ENCODE data around the gene SLC35G6. TPM values are rescaled to one million over a fixed set of nuclear protein-coding genes. Genes with fewer than 3 reads are reported as not detected.

SLC35G6 gene
- total RNA-seq, 2 experiments from 2014 or later = not detected

GRCh38 chr17:7528842-7529241, 47.6 kb downstream of the SLC35G6 start:
- DNase-seq (no peak), ATAC-seq (no peak)
- CTCF ChIA-PET = interaction anchor here (0.6 to 3.1 kb wide), 3 partner anchors 21 to 61 kb away, joined by 3 to 9 read pairs (median 3); no protein-coding TSS in a partner anchor
- Mint-ChIP-seq H3K9me3 (ENCODE audit: low read depth) (peaks cover 9% of the 10 kb centered on the region), H3K27me3 (no peaks in the 10 kb centered on the region), H3K4me3 (no peak overlapping the region), H3K36me3 (ENCODE audit: low read depth) (peaks cover 6% of the 10 kb centered on the region), H3K4me1 (no peaks in the 10 kb centered on the region), H3K27ac (no peak overlapping the region)
- intact Hi-C loops (cut with DNase I, micrococcal nuclease) = no loop called here
- POLR2A ChIA-PET = no interaction called here

GRCh38 chr17:7530023-7530900, 49.0 kb downstream of the SLC35G6 start:
- Mint-ChIP-seq H3K4me1 (no peaks in the 10 kb centered on the region), H3K4me3 (no peak overlapping the region), H3K27ac (no peak overlapping the region), H3K9me3 (ENCODE audit: low read depth) (peaks cover 9% of the 10 kb centered on the region), H3K27me3 (no peaks in the 10 kb centered on the region), H3K36me3 (ENCODE audit: low read depth) (peaks cover 6% of the 10 kb centered on the region)
- intact Hi-C loops (cut with DNase I, micrococcal nuclease) = no loop called here
- no peak for ATAC-seq
- POLR2A ChIA-PET = no interaction called here
- CTCF ChIA-PET = interaction anchor here (0.6 to 1.6 kb wide), 4 partner anchors 17 to 31 kb away, joined by 3 to 9 read pairs (median 4); partner anchors contain the start of gene TNFSF12
- no peak for DNase-seq

Other genes with a start within 250 kb of the SLC35G6 start
- 10 to 100 TPM; 49.1 to 53.3 TPM for gene DVL2, start 246.9 kb upstream of the SLC35G6 start, total RNA-seq
- gene PHF23, start 242.0 kb upstream of the SLC35G6 start, total RNA-seq = 10 to 100 TPM; 23.6 to 35.2 TPM
- gene GABARAP, start 239.0 kb upstream of the SLC35G6 start, total RNA-seq = 100 to 1,000 TPM; 123 to 162 TPM
- gene CTDNEP1, start 229.7 kb upstream of the SLC35G6 start, total RNA-seq = 100 to 1,000 TPM; 158 to 203 TPM
- 10 to 100 TPM; 58.1 to 62.3 TPM for gene ELP5, start 229.2 kb upstream of the SLC35G6 start, total RNA-seq
- under 1 TPM; 0.53 to 0.72 TPM for gene CLDN7, start 219.0 kb upstream of the SLC35G6 start, total RNA-seq
- gene SLC2A4, start 199.7 kb upstream of the SLC35G6 start, total RNA-seq = under 1 TPM; 0.16 to 0.25 TPM
- under 1 TPM; 0.34 to 0.67 TPM for gene YBX2, start 186.8 kb upstream of the SLC35G6 start, total RNA-seq
- 100 to 1,000 TPM; 780 to 934 TPM for gene EIF5A, start 173.8 kb upstream of the SLC35G6 start, total RNA-seq
- gene GPS2, start 166.1 kb upstream of the SLC35G6 start, total RNA-seq = 10 to 100 TPM; 31.3 to 56.1 TPM
- 10 to 100 TPM; 22.5 to 29.1 TPM for gene NEURL4, start 152.1 kb upstream of the SLC35G6 start, total RNA-seq
- gene ACAP1, start 144.9 kb upstream of the SLC35G6 start, total RNA-seq = 100 to 1,000 TPM; 343 to 375 TPM
- 1 to 10 TPM; 5.0 to 6.1 TPM for gene KCTD11, start 129.3 kb upstream of the SLC35G6 start, total RNA-seq
- under 1 TPM in 1 of 2 experiments, not detected in 1; 0.16 TPM for gene TMEM95, start 126.3 kb upstream of the SLC35G6 start, total RNA-seq
- gene TNK1, start 100.4 kb upstream of the SLC35G6 start, total RNA-seq = 1 to 10 TPM; 4.8 to 6.9 TPM
- gene PLSCR3, start 86.9 kb upstream of the SLC35G6 start, total RNA-seq = 10 to 100 TPM; 69.3 to 78.9 TPM
- 10 to 100 TPM; 55.8 to 58.1 TPM for gene TMEM256, start 77.3 kb upstream of the SLC35G6 start, total RNA-seq
- 1 to 10 TPM; 7.0 to 7.1 TPM for gene NLGN2, start 73.6 kb upstream of the SLC35G6 start, total RNA-seq
- gene SPEM1, start 61.1 kb upstream of the SLC35G6 start, total RNA-seq = not detected
- not detected for gene SPEM2, start 55.8 kb upstream of the SLC35G6 start, total RNA-seq
- gene SPEM3, start 52.6 kb upstream of the SLC35G6 start, total RNA-seq = not detected
- 10 to 100 TPM in 1 of 2 experiments, 1 to 10 TPM in 1; 8.7 to 10.7 TPM for gene TMEM102, start 46.0 kb upstream of the SLC35G6 start, total RNA-seq
- gene FGF11, start 41.9 kb upstream of the SLC35G6 start, total RNA-seq = 10 to 100 TPM in 1 of 2 experiments, 1 to 10 TPM in 1; 6.9 to 10.6 TPM
- gene CHRNB1, start 36.4 kb upstream of the SLC35G6 start, total RNA-seq = 1 to 10 TPM; 7.8 to 8.7 TPM
- 10 to 100 TPM; 17.5 to 20.9 TPM for gene ZBTB4, start 1.8 kb upstream of the SLC35G6 start, total RNA-seq
- 100 to 1,000 TPM; 193 to 203 TPM for gene POLR2A, start 2.9 kb downstream of the SLC35G6 start, total RNA-seq
- gene TNFSF12, start 67.6 kb downstream of the SLC35G6 start, total RNA-seq = 10 to 100 TPM; 10.9 to 13.7 TPM
- 1 to 10 TPM; 1.8 to 2.5 TPM for gene TNFSF13, start 77.3 kb downstream of the SLC35G6 start, total RNA-seq
- gene SENP3, start 80.5 kb downstream of the SLC35G6 start, total RNA-seq = 10 to 100 TPM; 59.0 to 78.9 TPM
- gene CD68, start 98.2 kb downstream of the SLC35G6 start, total RNA-seq = 10 to 100 TPM in 1 of 2 experiments, 1 to 10 TPM in 1; 9.2 to 13.7 TPM
- 10 to 100 TPM; 51.7 to 77.0 TPM for gene MPDU1, start 102.4 kb downstream of the SLC35G6 start, total RNA-seq
- under 1 TPM in 1 of 2 experiments, not detected in 1; 0.16 TPM for gene SOX15, start 108.6 kb downstream of the SLC35G6 start, total RNA-seq
- 10 to 100 TPM; 35.6 to 50.2 TPM for gene FXR2, start 133.5 kb downstream of the SLC35G6 start, total RNA-seq
- 10 to 100 TPM; 15.9 to 22.2 TPM for gene SAT2, start 146.4 kb downstream of the SLC35G6 start, total RNA-seq
- under 1 TPM; 0.25 to 0.30 TPM for gene SHBG, start 148.7 kb downstream of the SLC35G6 start, total RNA-seq
- under 1 TPM; 0.32 to 0.33 TPM for gene ATP1B2, start 169.5 kb downstream of the SLC35G6 start, total RNA-seq
- gene TP53, start 206.0 kb downstream of the SLC35G6 start, total RNA-seq = 100 to 1,000 TPM; 127 to 165 TPM
- 10 to 100 TPM; 23.5 to 27.1 TPM for gene WRAP53, start 207.0 kb downstream of the SLC35G6 start, total RNA-seq
- gene EFNB3, start 223.8 kb downstream of the SLC35G6 start, total RNA-seq = not detected
- gene DNAH2, start 236.3 kb downstream of the SLC35G6 start, total RNA-seq = not detected

All from activated CD4-positive, alpha-beta T cell treated with anti-CD3 and anti-CD28 coated beads for 36 hours (primary cell).